Adrenal gland (tissue), 5 donors: Measurements from ENCODE around the gene ARHGAP12.

Experiments used
- POLR2A ChIP-seq, 2 donors: fragments of 450-650 bp; IDR thresholded peaks; one replicate each; pipeline ENCODE4 v1.6.1; 2017; ENCODE audit warnings: antibody characterized with exemption in 2 of 2, mild to moderate bottlenecking in 2 of 2, moderate library complexity in 1 of 2
- TF ChIP-seq, protein P1 (sequence below), 6 experiments: fragments of 450-650 bp in 4 of 6; fragments of 200-600 bp in 2 of 6; sonication (generic) in 1 of 6; IDR thresholded peaks; 1 replicate in 5 of 6; 2 replicates in 1 of 6; pipeline versions ENCODE4 v1.5.1 to v1.8.0; 2016 to 2021; ENCODE audit warnings: antibody characterized with exemption in 6 of 6, mild to moderate bottlenecking in 2 of 6, moderate library complexity in 1 of 6
- donor health status: DM: no; HTN: no; CAD: no.

DNA sequence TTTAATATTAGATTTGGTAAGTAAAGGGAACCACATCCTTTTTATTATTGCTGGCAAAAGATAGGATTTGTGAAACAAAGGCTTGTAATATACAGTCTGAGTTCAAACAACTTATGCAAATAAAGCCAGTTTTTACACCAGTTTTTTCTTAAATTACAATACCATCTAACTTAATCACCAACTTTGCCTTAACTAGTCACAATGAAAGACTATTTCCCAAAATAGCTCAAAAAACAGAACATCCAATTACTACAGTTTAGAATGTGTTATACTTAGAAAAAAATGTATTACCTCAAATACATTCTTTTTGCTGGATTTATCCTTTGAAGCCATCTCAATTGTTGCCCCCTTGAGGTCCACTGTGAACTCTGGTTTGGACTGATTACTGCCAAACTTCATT, 108.5 kb downstream of the ARHGAP12 start:
- TF ChIP-seq, protein P1, sequence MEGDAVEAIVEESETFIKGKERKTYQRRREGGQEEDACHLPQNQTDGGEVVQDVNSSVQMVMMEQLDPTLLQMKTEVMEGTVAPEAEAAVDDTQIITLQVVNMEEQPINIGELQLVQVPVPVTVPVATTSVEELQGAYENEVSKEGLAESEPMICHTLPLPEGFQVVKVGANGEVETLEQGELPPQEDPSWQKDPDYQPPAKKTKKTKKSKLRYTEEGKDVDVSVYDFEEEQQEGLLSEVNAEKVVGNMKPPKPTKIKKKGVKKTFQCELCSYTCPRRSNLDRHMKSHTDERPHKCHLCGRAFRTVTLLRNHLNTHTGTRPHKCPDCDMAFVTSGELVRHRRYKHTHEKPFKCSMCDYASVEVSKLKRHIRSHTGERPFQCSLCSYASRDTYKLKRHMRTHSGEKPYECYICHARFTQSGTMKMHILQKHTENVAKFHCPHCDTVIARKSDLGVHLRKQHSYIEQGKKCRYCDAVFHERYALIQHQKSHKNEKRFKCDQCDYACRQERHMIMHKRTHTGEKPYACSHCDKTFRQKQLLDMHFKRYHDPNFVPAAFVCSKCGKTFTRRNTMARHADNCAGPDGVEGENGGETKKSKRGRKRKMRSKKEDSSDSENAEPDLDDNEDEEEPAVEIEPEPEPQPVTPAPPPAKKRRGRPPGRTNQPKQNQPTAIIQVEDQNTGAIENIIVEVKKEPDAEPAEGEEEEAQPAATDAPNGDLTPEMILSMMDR (IDR thresholded peaks at IDR 0.05) = no peak
- TF ChIP-seq POLR2A (IDR thresholded peaks at IDR 0.05) = no peak
